ENCODE data around the gene ECT2.

DNA sequence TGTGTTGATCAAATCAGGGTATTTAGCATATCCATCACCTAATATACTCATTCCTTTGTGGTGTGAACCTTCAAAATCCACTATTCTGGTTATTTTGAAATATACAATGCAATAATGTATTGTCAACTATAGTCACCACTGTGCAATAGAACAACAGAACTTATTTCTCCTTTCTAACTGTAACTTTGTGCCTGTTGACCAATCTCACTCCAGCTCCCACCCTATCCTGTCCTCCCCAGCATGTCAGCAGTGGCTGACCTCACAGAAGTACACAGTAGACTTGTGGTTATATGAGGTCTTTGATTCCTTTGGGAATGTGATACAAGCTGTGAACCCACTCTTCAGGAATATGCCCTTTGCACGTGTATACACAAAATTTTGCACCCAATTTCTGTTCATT, 64.2 kb downstream of the ECT2 start:
- TF ChIP-seq GATA2 (IDR thresholded peaks at IDR 0.05; ENCODE audit: low read depth, low read length) (no peak), GATA3 (IDR thresholded peaks at IDR 0.05; ENCODE audit: low read depth, low read length) (no peak)
